T-helper 17 cell (primary cell): Measurements from ENCODE around the gene SLC6A7. TPM values are rescaled to one million over a fixed set of nuclear protein-coding genes. Genes with fewer than 3 reads are reported as not detected.

ENCODE experiments used
- ATAC-seq: fragments of 150-1000 bp; cut with Tn5 transposase; 2 replicates; pipeline ENCODE4 v1.10.0; 2021; ENCODE audit warnings: mild to moderate bottlenecking, moderate library complexity
- DNase-seq, 3 donors: peaks; one replicate each; pipeline versions ENCODE4 v3.0.0 to v3.0.0-alpha.2; 2020 to 2021
- H3K9me3 ChIP-seq: one replicate; pipeline ENCODE4 v1.7.0; 2013; ENCODE audit warnings: low read length, mild to moderate bottlenecking; ENCODE audit not compliant: control insufficient read depth, poor library complexity, severe bottlenecking
- H3K27ac Mint-ChIP-seq: one replicate; pipeline ENCODE4 v1.8.0; 2022; ENCODE audit warnings: mild to moderate bottlenecking, moderate library complexity, mixed read lengths
- H3K27me3 Mint-ChIP-seq: one replicate; pipeline ENCODE4 v1.8.0; 2022; ENCODE audit warnings: mixed read lengths
- H3K36me3 Mint-ChIP-seq: one replicate; pipeline ENCODE4 v1.8.0; 2022; ENCODE audit warnings: low read depth, mixed read lengths
- H3K4me1 Mint-ChIP-seq: one replicate; pipeline ENCODE4 v1.8.0; 2022; ENCODE audit warnings: mild to moderate bottlenecking, mixed read lengths
- H3K4me3 Mint-ChIP-seq: one replicate; pipeline ENCODE4 v1.8.0; 2022; ENCODE audit warnings: mild to moderate bottlenecking, moderate library complexity, mixed read lengths
- total RNA-seq, 4 donors: library from RNA in 2 of 4; stranded (reverse) in 2 of 4; gene quantifications; one replicate each; pipeline ENCODE4 v1.2.3 and lab custom pipeline; 2022 to 2026

Gene SLC6A7
- total RNA-seq, 2 donors from 2014 or later = not detected

DNA sequence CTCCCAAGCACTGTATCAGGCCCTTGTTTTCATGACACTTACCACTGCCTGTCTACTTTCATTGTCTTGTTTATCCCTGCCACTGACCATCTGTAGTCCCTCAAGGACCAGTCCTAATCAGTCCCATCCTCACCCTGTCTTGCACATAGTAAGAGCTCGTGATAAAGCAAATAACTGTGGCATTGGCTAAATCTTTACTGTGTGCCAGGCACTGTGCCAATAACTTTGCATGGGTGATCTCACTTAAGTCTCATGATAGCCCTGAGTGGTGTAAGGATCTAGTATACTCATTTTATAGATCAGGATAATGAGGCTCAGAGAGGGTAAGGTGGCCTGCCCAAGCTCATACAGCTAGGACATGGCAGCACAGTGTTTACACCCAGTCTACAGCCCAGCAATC lies 17.7 kb upstream of the SLC6A7 start:
- Mint-ChIP-seq H3K27ac (no peak overlapping the region), H3K27me3 (peaks cover 82% of the 10 kb centered on the region), H3K4me1 (peaks cover 8% of the 10 kb centered on the region), H3K4me3 (no peak overlapping the region), H3K36me3 (peaks cover 10% of the 10 kb centered on the region)
- DNase-seq (no peak), ATAC-seq (no peak)
- no peaks in the 10 kb centered on the region for H3K9me3 ChIP-seq

DNA sequence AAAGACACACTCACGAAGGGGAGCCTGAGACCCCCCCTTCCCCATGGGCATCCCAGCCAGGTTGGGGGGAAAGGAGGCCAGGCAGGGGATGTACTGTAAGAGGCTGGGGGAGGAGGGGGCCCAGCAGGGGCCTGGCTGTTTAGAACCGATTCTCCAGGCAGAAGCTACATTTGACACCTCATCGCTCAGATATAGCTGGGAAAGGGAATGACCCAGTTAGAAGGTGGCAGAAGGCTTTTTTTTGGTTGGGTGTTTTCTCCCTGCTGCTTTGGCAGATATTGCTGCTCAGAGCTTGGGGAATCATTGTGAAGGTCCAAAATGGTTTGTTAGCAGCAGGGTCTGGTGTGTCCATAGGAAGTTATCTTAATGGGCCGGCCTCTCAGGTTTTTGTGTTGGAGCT lies 17.3 kb upstream of the SLC6A7 start:
- no peak for ATAC-seq
- H3K4me3 Mint-ChIP-seq = no peak overlapping the region
- DNase-seq = no peak
- H3K27ac Mint-ChIP-seq = no peak overlapping the region
- peaks cover 79% of the 10 kb centered on the region for H3K27me3 Mint-ChIP-seq
- H3K36me3 Mint-ChIP-seq = peaks cover 8% of the 10 kb centered on the region
- peaks cover 6% of the 10 kb centered on the region for H3K4me1 Mint-ChIP-seq
- no peaks in the 10 kb centered on the region for H3K9me3 ChIP-seq

DNA sequence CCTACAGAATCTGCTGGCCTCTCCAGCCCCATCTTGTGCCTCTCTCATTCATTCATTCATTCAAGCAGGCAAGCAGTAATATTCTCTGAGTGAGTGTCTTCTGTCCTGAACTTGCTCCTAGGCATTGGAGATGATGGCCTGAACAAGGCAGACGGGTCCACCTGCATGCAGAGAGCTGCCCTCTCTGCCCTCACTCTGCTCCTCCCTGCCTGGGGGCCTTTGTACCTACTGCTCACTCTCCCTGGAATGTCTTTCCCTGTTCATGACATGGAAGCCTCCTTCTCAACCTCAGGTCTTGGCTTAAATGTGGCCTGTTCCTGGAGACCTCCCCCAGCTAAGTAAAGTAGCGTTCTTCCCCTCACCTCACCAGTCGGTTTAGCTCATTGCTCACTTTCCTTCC lies 16.7 kb upstream of the SLC6A7 start:
- no peak for DNase-seq
- Mint-ChIP-seq H3K27ac (no peak overlapping the region), H3K4me1 (peaks cover 5% of the 10 kb centered on the region), H3K27me3 (peaks cover 73% of the 10 kb centered on the region), H3K4me3 (no peak overlapping the region), H3K36me3 (peaks cover 7% of the 10 kb centered on the region)
- H3K9me3 ChIP-seq = no peaks in the 10 kb centered on the region
- no peak for ATAC-seq

DNA sequence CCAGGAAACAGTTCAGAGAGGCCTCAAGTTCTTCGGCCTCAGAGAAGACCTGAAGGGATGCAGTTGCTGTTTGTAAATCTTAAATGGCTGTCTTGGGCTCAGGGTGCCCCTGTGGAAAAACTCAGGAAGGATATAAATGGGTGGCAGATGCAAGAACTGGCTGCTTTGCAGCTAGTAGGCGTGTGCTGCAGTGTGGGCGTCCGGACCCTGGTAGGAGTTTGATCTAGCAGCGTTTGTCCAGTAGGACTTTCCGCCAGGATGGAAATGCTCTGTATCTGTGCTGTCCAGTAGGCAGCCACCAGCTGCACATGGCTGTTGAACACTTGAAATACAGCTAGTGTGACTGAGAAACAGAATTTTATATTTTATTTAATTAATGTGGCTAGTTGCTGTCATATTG lies 15.6 kb upstream of the SLC6A7 start:
- Mint-ChIP-seq H3K4me1 (peaks cover 5% of the 10 kb centered on the region), H3K27me3 (peaks cover 69% of the 10 kb centered on the region), H3K27ac (no peak overlapping the region), H3K4me3 (no peak overlapping the region), H3K36me3 (peaks cover 7% of the 10 kb centered on the region)
- ATAC-seq (no peak), DNase-seq (no peak)
- H3K9me3 ChIP-seq = no peaks in the 10 kb centered on the region

DNA sequence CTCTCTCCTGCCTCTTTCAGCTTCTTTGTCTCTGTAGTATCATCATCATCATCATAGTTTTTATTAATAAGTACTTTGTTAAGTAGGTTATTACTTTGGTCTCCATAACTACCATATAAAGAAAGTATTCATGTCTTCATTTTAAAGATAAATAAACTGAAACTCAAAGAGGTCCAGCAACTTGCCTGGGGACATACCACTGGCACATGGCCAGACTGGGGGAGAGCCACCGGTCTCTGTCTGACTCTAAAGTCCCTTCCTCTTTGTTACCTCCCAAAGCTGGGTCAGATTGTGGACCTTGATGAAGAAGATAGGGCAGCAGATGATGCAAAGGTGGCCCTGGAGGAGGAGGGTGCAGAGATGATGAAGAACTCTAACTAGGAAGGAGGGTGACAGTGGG lies 14.8 kb upstream of the SLC6A7 start:
- Mint-ChIP-seq H3K4me3 (no peak overlapping the region), H3K4me1 (peaks cover 4% of the 10 kb centered on the region), H3K36me3 (peaks cover 7% of the 10 kb centered on the region), H3K27ac (no peak overlapping the region), H3K27me3 (peaks cover 62% of the 10 kb centered on the region)
- DNase-seq (no peak), ATAC-seq (no peak)
- no peaks in the 10 kb centered on the region for H3K9me3 ChIP-seq

DNA sequence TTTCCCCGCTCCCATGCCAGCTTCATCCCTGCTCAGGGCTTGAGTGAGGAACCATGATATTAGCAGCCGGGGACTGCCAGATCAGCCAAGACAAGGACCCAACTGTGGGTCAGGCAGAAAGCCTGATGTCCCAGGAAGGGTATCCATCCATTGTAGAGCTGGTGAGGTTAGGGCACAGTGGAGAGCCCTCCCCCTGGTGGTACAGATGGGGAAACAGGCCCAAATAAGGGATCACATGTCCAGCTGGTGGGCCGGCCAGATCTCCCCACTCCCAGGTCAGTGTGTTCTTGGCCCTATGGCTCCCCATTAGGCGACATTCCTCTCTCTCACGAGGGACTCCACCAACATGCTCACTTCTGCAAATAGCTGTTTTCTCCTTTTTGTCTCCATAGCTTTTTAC lies 14.3 kb upstream of the SLC6A7 start:
- H3K27me3 Mint-ChIP-seq = peaks cover 57% of the 10 kb centered on the region
- ATAC-seq (no peak), DNase-seq (no peak)
- H3K9me3 ChIP-seq = no peaks in the 10 kb centered on the region
- H3K4me3 Mint-ChIP-seq = no peak overlapping the region
- H3K36me3 Mint-ChIP-seq = peaks cover 5% of the 10 kb centered on the region
- peaks cover 3% of the 10 kb centered on the region for H3K4me1 Mint-ChIP-seq
- H3K27ac Mint-ChIP-seq = no peak overlapping the region

DNA sequence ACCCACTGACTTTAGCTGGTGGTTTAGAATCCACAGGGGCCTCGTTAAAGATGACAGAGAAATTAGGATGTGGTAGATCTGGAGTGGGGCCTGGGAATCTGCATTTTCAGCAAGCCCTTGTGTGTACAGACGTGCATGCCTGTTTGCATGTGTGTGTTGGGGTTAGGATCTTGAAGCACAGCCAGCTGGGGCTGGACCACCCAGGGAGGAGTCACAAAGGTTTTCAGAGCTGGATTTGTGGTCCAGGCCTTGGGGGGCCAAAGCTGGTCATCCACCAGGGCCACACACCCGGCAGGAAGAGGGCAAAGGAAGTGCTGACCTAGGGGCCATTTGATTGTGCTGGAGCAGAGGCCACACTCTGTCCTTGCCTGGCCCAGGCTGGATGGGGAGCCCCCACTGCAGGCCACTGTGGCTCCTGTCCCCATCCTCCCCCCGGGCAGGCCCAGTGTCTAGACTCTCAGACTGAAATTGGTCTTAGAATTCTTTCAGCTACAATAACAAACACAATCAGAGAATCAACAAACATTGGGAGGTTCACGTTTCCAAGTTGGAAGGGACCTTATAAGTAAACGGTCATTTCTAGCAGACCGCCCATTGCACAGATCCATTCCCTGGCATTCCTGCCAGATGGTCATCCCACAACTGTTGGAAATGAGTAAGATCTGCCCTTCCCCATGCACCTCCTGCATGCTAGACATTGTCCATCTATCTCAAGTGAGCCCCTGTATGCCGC lies 13.0 kb upstream of the SLC6A7 start:
- Mint-ChIP-seq H3K4me3 (no peak overlapping the region), H3K27ac (no peak overlapping the region), H3K4me1 (peaks cover 3% of the 10 kb centered on the region), H3K27me3 (peaks cover 56% of the 10 kb centered on the region), H3K36me3 (peaks cover 5% of the 10 kb centered on the region)
- DNase-seq (no peak), ATAC-seq (no peak)
- no peaks in the 10 kb centered on the region for H3K9me3 ChIP-seq

DNA sequence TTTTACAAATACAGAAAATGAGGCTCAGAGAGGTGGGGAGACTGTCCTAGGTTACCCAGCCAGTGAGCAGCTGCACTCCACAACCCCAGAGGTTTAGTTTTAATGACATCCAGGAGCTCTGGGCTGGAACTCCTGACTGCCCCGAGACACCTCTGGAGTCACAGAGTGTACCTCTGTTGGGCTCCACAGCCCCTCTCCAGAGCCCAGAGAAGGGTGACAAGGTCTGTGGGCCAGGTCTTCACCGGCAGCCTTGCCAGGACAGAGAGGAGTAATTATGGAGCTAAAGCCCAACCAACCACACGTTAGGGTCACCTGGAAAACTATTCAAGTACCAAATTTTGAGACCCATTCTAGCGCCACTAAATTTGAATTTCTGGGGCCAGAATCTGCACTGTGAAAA lies 12.1 kb upstream of the SLC6A7 start:
- H3K4me3 Mint-ChIP-seq = no peak overlapping the region
- ATAC-seq (no peak), DNase-seq (no peak)
- H3K4me1 Mint-ChIP-seq = peaks cover 3% of the 10 kb centered on the region
- no peak overlapping the region for H3K27ac Mint-ChIP-seq
- no peaks in the 10 kb centered on the region for H3K36me3 Mint-ChIP-seq
- no peaks in the 10 kb centered on the region for H3K9me3 ChIP-seq
- H3K27me3 Mint-ChIP-seq = peaks cover 50% of the 10 kb centered on the region

DNA sequence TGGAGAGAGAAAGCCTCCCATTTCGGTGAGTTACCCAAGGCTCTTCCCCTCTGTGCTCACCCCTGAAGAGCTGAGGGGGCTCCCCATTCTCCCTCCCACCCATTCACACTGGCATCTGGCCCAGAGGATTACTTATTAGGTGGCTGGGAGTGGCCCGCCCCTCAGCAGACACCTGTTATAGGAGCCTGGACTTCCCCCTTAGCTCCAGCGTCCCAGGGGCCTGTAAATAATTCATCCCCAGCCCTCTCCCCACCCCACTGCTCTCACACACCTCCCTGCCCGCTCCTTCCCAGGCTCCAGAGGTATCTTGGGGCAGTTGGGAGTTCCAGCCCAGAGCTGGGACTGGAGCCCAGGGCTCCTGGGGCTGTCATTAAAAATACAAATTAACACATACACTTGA lies 11.6 kb upstream of the SLC6A7 start:
- Mint-ChIP-seq H3K27me3 (peaks cover 50% of the 10 kb centered on the region), H3K4me3 (no peak overlapping the region), H3K36me3 (no peaks in the 10 kb centered on the region), H3K27ac (no peak overlapping the region), H3K4me1 (peaks cover 3% of the 10 kb centered on the region)
- no peaks in the 10 kb centered on the region for H3K9me3 ChIP-seq
- DNase-seq = no peak
- no peak for ATAC-seq

DNA sequence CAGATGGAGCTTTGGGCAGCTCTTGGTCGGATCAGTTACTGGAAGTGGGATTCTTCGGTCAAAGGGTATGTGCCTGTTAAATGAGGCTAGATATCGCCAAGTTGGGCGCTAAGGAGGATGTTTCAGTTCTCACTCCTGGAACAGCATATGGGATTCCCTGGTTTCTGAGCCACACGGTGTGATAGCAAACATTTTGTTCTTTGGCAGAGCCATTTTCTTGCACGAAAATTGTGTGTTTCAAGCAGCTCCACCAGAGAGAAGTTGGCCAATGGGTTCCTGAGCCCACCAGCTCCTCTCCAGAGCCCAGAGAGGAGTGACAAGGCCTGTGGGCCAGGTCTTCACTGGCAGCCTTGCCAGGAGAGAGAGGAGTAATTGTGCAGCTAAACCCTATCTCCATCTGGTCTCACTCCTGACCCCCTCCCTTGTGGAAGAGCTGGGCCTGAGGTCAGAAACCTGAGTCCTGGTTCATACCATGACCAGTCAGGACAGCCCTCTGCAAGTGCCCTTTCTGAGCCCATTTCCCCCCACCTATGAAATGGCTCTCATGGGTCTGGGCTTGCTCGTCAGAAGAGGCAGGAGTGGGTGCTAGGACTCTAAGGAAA lies 10.7 kb upstream of the SLC6A7 start:
- DNase-seq (no peak), ATAC-seq (no peak)
- H3K9me3 ChIP-seq = no peaks in the 10 kb centered on the region
- no peaks in the 10 kb centered on the region for H3K4me1 Mint-ChIP-seq
- no peak overlapping the region for H3K27ac Mint-ChIP-seq
- H3K27me3 Mint-ChIP-seq = peaks cover 42% of the 10 kb centered on the region
- H3K4me3 Mint-ChIP-seq = no peak overlapping the region
- no peaks in the 10 kb centered on the region for H3K36me3 Mint-ChIP-seq

DNA sequence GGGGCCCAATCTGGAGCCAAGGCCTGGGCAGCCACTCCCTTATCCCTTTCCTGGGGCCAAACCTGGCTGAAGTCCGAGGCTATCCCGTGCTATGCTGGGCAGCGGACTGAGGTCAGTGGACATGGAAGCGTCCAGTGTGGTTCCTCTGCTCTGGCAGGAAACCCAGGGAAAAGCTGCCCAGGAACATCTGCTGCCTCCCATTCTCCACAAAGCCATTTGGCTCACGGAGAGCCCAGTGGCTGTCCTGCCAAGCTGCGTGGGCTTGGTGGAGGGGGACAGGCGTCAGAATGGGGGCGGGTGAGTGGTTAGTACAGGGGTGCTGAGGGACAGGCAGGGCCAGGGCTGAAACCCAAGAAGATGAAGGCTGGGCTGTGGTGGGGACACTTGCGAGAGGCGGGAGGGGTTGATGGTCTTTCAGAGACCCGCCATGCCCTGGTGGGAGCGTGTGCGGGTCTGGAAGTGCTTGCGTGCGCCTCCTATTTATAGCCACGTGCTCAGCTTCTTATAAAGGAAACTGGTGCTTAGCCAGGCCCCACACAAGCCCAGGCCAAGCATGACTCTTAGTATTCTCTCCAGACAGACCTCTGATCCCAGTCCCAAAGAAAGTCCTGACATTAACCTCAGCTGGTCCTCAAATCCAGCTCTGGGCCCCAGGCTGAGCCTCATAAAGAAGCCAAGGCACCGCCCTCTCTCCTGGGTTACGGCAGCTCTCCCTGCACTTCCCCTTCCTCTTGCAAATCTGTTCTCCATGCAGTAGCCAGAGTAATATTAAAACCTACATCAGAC lies 9.4 kb upstream of the SLC6A7 start:
- H3K9me3 ChIP-seq = no peaks in the 10 kb centered on the region
- no peaks in the 10 kb centered on the region for H3K36me3 Mint-ChIP-seq
- no peak for DNase-seq
- no peak for ATAC-seq
- H3K27ac Mint-ChIP-seq = no peak overlapping the region
- H3K4me1 Mint-ChIP-seq = no peaks in the 10 kb centered on the region
- H3K4me3 Mint-ChIP-seq = no peak overlapping the region
- peaks cover 47% of the 10 kb centered on the region for H3K27me3 Mint-ChIP-seq

DNA sequence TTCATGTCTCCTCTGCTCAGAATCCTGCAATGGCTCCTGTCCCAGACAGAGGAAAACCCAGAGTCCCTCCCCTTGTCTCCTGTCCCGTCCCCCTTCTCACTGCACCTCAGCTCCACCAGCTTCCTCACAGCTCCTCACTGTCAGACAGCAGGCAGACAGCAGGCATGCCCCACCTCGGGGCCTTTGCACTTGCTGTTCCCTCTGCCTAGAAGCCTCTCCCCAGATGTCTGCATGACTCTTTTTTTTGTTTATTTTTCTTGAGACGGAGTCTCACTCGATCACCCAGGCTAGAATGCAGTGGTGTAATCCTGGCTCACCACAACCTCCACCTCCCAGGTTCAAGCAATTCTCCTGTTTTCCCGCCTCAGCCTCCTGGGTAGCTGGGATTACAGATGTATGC lies 8.8 kb upstream of the SLC6A7 start:
- H3K27ac Mint-ChIP-seq = no peak overlapping the region
- no peak overlapping the region for H3K4me3 Mint-ChIP-seq
- peaks cover 42% of the 10 kb centered on the region for H3K27me3 Mint-ChIP-seq
- no peaks in the 10 kb centered on the region for H3K4me1 Mint-ChIP-seq
- DNase-seq (no peak), ATAC-seq (no peak)
- H3K36me3 Mint-ChIP-seq = no peaks in the 10 kb centered on the region
- H3K9me3 ChIP-seq = no peaks in the 10 kb centered on the region

DNA sequence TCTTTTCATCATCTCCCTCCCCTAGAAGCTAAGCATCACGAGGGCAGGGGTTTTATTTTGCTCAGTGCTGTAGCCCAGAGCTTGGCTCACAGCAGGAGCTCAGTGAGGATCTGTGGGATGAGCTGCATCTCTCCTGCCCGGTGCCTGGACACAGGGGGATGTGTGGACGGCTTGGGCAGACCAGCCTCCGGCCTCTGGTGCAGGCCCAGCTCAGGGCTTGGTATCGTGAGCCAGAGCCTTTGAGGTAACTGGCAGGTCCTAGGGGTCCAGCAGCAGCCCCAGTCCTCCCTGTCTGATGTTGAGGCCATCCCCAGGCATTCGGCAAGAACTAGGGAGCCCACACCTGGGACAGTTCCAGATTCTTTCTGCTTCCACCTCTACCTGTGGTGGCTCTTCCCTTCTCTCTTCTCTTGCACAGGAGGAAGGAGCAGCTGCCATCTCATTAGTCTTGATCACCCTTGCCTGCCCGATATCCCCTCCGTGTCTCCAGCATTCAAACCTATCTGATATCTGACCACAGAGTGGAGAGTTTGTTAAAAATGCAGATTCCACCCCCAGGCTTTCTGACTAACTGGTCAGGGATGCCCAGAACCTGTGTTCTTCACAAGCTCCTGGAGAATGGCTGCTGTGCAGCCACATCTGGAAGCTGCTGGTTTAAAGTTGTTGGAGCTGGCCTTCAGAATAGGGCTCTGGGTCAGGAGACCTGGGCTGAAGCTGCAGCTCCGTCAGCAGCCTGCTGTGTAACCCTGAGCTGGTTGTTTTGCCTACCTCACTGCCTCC lies 7.9 kb upstream of the SLC6A7 start:
- Mint-ChIP-seq H3K36me3 (no peaks in the 10 kb centered on the region), H3K27ac (no peak overlapping the region), H3K4me3 (no peak overlapping the region), H3K27me3 (peaks cover 40% of the 10 kb centered on the region), H3K4me1 (no peaks in the 10 kb centered on the region)
- no peaks in the 10 kb centered on the region for H3K9me3 ChIP-seq
- DNase-seq = no peak
- no peak for ATAC-seq
